HEK293 (cell line): Measurements from ENCODE around the gene ANO7.

Source experiments
- CTCF ChIA-PET: fragments of 350-600 bp; formaldehyde crosslinking; extraction: SDS; loops from one replicate; lab custom pipeline; 2021; ENCODE audit warnings: antibody characterized with exemption; lab: Yijun Ruan, JAX
- POLR2A ChIA-PET: fragments of 300-600 bp; formaldehyde crosslinking; extraction: SDS; loops from one replicate; lab custom pipeline; 2020; ENCODE audit warnings: antibody characterized with exemption, inconsistent platforms; lab: Yijun Ruan, JAX
- H3K27ac ChIP-seq: fragments of 200-500 bp; sonication (Bioruptor generic); 2 replicates; pipeline ENCODE4 v1.5.1; 2014; ENCODE audit warnings: low read depth, low read length, control low read depth, inconsistent platforms; ENCODE audit errors: extremely low read depth
- H3K36me3 ChIP-seq, 2 experiments: fragments of 200-500 bp in 1 of 2; sonication (Bioruptor generic) in 1 of 2; 1 replicate in 1 of 2; 2 replicates in 1 of 2; pipeline ENCODE4 v1.5.1; 2014 to 2017; ENCODE audit warnings: inconsistent platforms in 2 of 2, low read length in 2 of 2; ENCODE audit not compliant: control insufficient read depth in 2 of 2, insufficient read depth in 1 of 2
- H3K4me1 ChIP-seq: fragments of 200-500 bp; sonication (Bioruptor generic); 2 replicates; pipeline ENCODE4 v1.5.1; 2014; ENCODE audit warnings: mild to moderate bottlenecking, low read length, inconsistent platforms; ENCODE audit not compliant: control insufficient read depth, insufficient read depth
- H3K4me3 ChIP-seq: 2 replicates; pipeline ENCODE4 v1.5.1; 2011; ENCODE audit warnings: low read depth, mild to moderate bottlenecking, control low read depth, low read length, moderate library complexity
- H3K9me3 ChIP-seq: fragments of 200-500 bp; sonication (Bioruptor generic); 2 replicates; pipeline ENCODE4 v1.5.1; 2014; ENCODE audit warnings: low read depth, low read length, inconsistent platforms; ENCODE audit not compliant: control insufficient read depth, insufficient read depth
- HOXA7 ChIP-seq: sonication (generic); formaldehyde crosslinking; IDR thresholded peaks from 2 replicates; pipeline ENCODE4 v1.8.1; 2022; ENCODE audit warnings: missing genetic modification reagents, borderline replicate concordance
- HOXD13 ChIP-seq: sonication (generic); formaldehyde crosslinking; IDR thresholded peaks from 2 replicates; pipeline ENCODE4 v1.8.0; 2022; ENCODE audit warnings: missing genetic modification reagents, borderline replicate concordance
- REPIN1 ChIP-seq: fragments of 450-650 bp; formaldehyde crosslinking; IDR thresholded peaks from 2 replicates; pipeline ENCODE4 v1.5.1; 2017; ENCODE audit warnings: missing biosample characterization, missing genetic modification characterization, low read depth
- SCRT1 ChIP-seq: fragments of 450-650 bp; formaldehyde crosslinking; IDR thresholded peaks from 2 replicates; pipeline ENCODE4 v1.5.1; 2016; ENCODE audit warnings: missing biosample characterization, missing genetic modification characterization, borderline replicate concordance
- SP3 ChIP-seq: fragments of 450-650 bp; formaldehyde crosslinking; IDR thresholded peaks from 2 replicates; pipeline ENCODE4 v1.5.1; 2016; ENCODE audit warnings: missing biosample characterization, missing genetic modification characterization
- WT1 ChIP-seq: fragments of 450-650 bp; formaldehyde crosslinking; IDR thresholded peaks from 2 replicates; pipeline ENCODE4 v1.5.1; 2016; ENCODE audit warnings: missing biosample characterization, missing genetic modification characterization
- ZBTB17 ChIP-seq: fragments of 450-650 bp; formaldehyde crosslinking; IDR thresholded peaks from 2 replicates; pipeline ENCODE4 v1.5.1; 2016; ENCODE audit warnings: missing biosample characterization, missing genetic modification characterization
- ZBTB20 ChIP-seq: fragments of 450-650 bp; formaldehyde crosslinking; IDR thresholded peaks from 2 replicates; pipeline ENCODE4 v1.5.1; 2016; ENCODE audit warnings: missing biosample characterization, missing genetic modification characterization
- ZFP37 ChIP-seq: fragments of 450-650 bp; formaldehyde crosslinking; IDR thresholded peaks from 2 replicates; pipeline ENCODE4 v1.5.1; 2016; ENCODE audit warnings: missing biosample characterization, missing genetic modification characterization
- ZNF10 ChIP-seq: fragments of 450-650 bp; formaldehyde crosslinking; IDR thresholded peaks from 2 replicates; pipeline ENCODE4 v1.5.1; 2017; ENCODE audit warnings: missing biosample characterization, missing genetic modification characterization
- ZNF112 ChIP-seq: fragments of 450-650 bp; formaldehyde crosslinking; IDR thresholded peaks from 2 replicates; pipeline ENCODE4 v1.5.0; 2017; ENCODE audit warnings: missing biosample characterization, missing genetic modification characterization
- ZNF155 ChIP-seq: fragments of 450-650 bp; formaldehyde crosslinking; IDR thresholded peaks from 2 replicates; pipeline ENCODE4 v1.5.1; 2016; ENCODE audit warnings: missing biosample characterization, missing genetic modification characterization
- ZNF174 ChIP-seq: fragments of 450-650 bp; formaldehyde crosslinking; IDR thresholded peaks from 2 replicates; pipeline ENCODE4 v1.5.0; 2017; ENCODE audit warnings: missing biosample characterization, mild to moderate bottlenecking, missing genetic modification characterization
- ZNF302 ChIP-seq: fragments of 450-650 bp; formaldehyde crosslinking; IDR thresholded peaks from 2 replicates; pipeline ENCODE4 v1.5.1; 2016; ENCODE audit warnings: missing biosample characterization, missing genetic modification characterization, low read depth
- ZNF324 ChIP-seq: fragments of 450-650 bp; formaldehyde crosslinking; IDR thresholded peaks from 2 replicates; pipeline ENCODE4 v1.5.1; 2016; ENCODE audit warnings: missing biosample characterization, missing genetic modification characterization
- ZNF416 ChIP-seq: fragments of 450-650 bp; formaldehyde crosslinking; IDR thresholded peaks from 2 replicates; pipeline ENCODE4 v1.5.1; 2016; ENCODE audit warnings: missing biosample characterization, missing genetic modification characterization
- ZNF501 ChIP-seq: fragments of 450-650 bp; formaldehyde crosslinking; IDR thresholded peaks from 2 replicates; pipeline ENCODE4 v1.5.1; 2016; ENCODE audit warnings: missing biosample characterization, missing genetic modification characterization
- ZNF558 ChIP-seq: fragments of 450-650 bp; formaldehyde crosslinking; IDR thresholded peaks from 2 replicates; pipeline ENCODE4 v1.5.1; 2016; ENCODE audit warnings: missing biosample characterization, missing genetic modification characterization
- ZNF600 ChIP-seq: fragments of 450-650 bp; formaldehyde crosslinking; IDR thresholded peaks from 2 replicates; pipeline ENCODE4 v1.5.1; 2016; ENCODE audit warnings: missing biosample characterization, missing genetic modification characterization
- ZNF664 ChIP-seq: fragments of 450-650 bp; formaldehyde crosslinking; IDR thresholded peaks from 2 replicates; pipeline ENCODE4 v1.5.1; 2016; ENCODE audit warnings: missing biosample characterization, missing genetic modification characterization
- ZNF670 ChIP-seq: fragments of 450-650 bp; formaldehyde crosslinking; IDR thresholded peaks from 2 replicates; pipeline ENCODE4 v1.5.1; 2016; ENCODE audit warnings: missing biosample characterization, missing genetic modification characterization, low read depth
- ZNF677 ChIP-seq: fragments of 450-650 bp; IDR thresholded peaks from 2 replicates; pipeline ENCODE4 v1.5.0; 2018; ENCODE audit warnings: missing biosample characterization, mild to moderate bottlenecking, missing genetic modification characterization, moderate library complexity
- ZNF768 ChIP-seq: fragments of 450-650 bp; formaldehyde crosslinking; IDR thresholded peaks from 2 replicates; pipeline ENCODE4 v1.5.1; 2018; ENCODE audit warnings: missing biosample characterization, mild to moderate bottlenecking, missing genetic modification characterization
- ZNF791 ChIP-seq: fragments of 450-650 bp; formaldehyde crosslinking; IDR thresholded peaks from 2 replicates; pipeline ENCODE4 v1.5.1; 2016; ENCODE audit warnings: missing biosample characterization, missing genetic modification characterization
- ZNF837 ChIP-seq: fragments of 450-650 bp; formaldehyde crosslinking; IDR thresholded peaks from 2 replicates; pipeline ENCODE4 v1.5.1; 2016; ENCODE audit warnings: missing biosample characterization, missing genetic modification characterization
- ZNF843 ChIP-seq: fragments of 450-650 bp; formaldehyde crosslinking; IDR thresholded peaks from 2 replicates; pipeline ENCODE4 v1.5.1; 2016; ENCODE audit warnings: missing biosample characterization, missing genetic modification characterization
- TF ChIP-seq, protein P1 (sequence below): fragments of 450-650 bp; formaldehyde crosslinking; IDR thresholded peaks from 2 replicates; pipeline ENCODE4 v1.5.1; 2016; ENCODE audit warnings: missing biosample characterization, missing genetic modification characterization
- TF ChIP-seq, protein P2 (sequence below): fragments of 450-650 bp; formaldehyde crosslinking; IDR thresholded peaks from 2 replicates; pipeline ENCODE4 v1.5.1; 2016; ENCODE audit warnings: missing biosample characterization, missing genetic modification characterization, borderline replicate concordance
- TF ChIP-seq, protein P3 (sequence below): fragments of 450-650 bp; formaldehyde crosslinking; IDR thresholded peaks from 2 replicates; pipeline ENCODE4 v1.5.1; 2017; ENCODE audit warnings: missing biosample characterization, missing genetic modification characterization
- TF ChIP-seq, protein P4 (sequence below): fragments of 450-650 bp; formaldehyde crosslinking; optimal IDR thresholded peaks from 2 replicates; pipeline ENCODE3; 2016; ENCODE audit warnings: missing biosample characterization, mild to moderate bottlenecking, missing genetic modification characterization

The ANO7 gene

DNA sequence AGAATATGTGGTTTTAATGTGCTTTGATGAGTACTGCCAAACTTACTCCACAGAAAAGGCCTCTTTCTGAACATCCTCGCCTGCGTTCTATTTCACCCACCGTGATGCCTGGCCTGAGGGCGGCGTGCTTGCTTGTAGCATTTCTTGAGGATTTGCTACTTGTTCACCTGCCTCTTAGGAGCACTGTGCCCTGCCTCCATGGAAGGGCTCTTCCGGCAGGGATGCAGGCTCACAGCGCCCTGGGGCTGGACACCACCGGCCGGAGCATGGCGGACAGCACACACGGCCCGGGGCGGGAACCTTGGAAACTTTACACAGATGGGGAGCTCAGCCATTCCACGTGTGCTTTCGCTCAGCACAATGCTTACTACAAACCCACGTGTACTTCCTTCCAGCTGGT, 37.1 kb downstream of the ANO7 start:
- no peak overlapping the region for H3K27ac ChIP-seq
- TF ChIP-seq SCRT1, result no peak
- TF ChIP-seq ZNF677 (tag by site-specific recombination), result no peak
- TF ChIP-seq ZNF112 (tag by site-specific recombination), result no peak
- no peak for TF ChIP-seq ZNF837 (tag by site-specific recombination)
- no peak for TF ChIP-seq ZNF843 (tag by site-specific recombination)
- TF ChIP-seq ZNF664 (tag by site-specific recombination), result no peak
- TF ChIP-seq ZNF670 (tag by site-specific recombination), result no peak
- no peak for TF ChIP-seq ZNF302 (tag by site-specific recombination)
- TF ChIP-seq ZNF174 (tag by site-specific recombination), result no peak
- TF ChIP-seq ZNF768 (tag by site-specific recombination), result no peak
- TF ChIP-seq, protein P1, sequence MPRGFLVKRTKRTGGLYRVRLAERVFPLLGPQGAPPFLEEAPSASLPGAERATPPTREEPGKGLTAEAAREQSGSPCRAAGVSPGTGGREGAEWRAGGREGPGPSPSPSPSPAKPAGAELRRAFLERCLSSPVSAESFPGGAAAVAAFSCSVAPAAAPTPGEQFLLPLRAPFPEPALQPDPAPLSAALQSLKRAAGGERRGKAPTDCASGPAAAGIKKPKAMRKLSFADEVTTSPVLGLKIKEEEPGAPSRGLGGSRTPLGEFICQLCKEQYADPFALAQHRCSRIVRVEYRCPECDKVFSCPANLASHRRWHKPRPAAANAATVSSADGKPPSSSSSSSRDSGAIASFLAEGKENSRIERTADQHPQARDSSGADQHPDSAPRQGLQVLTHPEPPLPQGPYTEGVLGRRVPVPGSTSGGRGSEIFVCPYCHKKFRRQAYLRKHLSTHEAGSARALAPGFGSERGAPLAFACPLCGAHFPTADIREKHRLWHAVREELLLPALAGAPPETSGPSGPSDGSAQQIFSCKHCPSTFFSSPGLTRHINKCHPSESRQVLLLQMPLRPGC (tag by site-specific recombination), result no peak
- no peak for TF ChIP-seq ZNF10 (tag by site-specific recombination)
- TF ChIP-seq ZNF600, result no peak
- TF ChIP-seq ZFP37, result no peak
- TF ChIP-seq, protein P2, sequence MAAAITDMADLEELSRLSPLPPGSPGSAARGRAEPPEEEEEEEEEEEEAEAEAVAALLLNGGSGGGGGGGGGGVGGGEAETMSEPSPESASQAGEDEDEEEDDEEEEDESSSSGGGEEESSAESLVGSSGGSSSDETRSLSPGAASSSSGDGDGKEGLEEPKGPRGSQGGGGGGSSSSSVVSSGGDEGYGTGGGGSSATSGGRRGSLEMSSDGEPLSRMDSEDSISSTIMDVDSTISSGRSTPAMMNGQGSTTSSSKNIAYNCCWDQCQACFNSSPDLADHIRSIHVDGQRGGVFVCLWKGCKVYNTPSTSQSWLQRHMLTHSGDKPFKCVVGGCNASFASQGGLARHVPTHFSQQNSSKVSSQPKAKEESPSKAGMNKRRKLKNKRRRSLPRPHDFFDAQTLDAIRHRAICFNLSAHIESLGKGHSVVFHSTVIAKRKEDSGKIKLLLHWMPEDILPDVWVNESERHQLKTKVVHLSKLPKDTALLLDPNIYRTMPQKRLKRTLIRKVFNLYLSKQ, result no peak
- TF ChIP-seq ZNF155, result no peak
- no peak for TF ChIP-seq ZNF791 (tag by site-specific recombination)
- TF ChIP-seq, protein P3, sequence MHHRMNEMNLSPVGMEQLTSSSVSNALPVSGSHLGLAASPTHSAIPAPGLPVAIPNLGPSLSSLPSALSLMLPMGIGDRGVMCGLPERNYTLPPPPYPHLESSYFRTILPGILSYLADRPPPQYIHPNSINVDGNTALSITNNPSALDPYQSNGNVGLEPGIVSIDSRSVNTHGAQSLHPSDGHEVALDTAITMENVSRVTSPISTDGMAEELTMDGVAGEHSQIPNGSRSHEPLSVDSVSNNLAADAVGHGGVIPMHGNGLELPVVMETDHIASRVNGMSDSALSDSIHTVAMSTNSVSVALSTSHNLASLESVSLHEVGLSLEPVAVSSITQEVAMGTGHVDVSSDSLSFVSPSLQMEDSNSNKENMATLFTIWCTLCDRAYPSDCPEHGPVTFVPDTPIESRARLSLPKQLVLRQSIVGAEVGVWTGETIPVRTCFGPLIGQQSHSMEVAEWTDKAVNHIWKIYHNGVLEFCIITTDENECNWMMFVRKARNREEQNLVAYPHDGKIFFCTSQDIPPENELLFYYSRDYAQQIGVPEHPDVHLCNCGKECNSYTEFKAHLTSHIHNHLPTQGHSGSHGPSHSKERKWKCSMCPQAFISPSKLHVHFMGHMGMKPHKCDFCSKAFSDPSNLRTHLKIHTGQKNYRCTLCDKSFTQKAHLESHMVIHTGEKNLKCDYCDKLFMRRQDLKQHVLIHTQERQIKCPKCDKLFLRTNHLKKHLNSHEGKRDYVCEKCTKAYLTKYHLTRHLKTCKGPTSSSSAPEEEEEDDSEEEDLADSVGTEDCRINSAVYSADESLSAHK (tag by site-specific recombination), result no peak
- TF ChIP-seq HOXA7 (CRISPR knock-in tag), result no peak
- TF ChIP-seq, protein P4, sequence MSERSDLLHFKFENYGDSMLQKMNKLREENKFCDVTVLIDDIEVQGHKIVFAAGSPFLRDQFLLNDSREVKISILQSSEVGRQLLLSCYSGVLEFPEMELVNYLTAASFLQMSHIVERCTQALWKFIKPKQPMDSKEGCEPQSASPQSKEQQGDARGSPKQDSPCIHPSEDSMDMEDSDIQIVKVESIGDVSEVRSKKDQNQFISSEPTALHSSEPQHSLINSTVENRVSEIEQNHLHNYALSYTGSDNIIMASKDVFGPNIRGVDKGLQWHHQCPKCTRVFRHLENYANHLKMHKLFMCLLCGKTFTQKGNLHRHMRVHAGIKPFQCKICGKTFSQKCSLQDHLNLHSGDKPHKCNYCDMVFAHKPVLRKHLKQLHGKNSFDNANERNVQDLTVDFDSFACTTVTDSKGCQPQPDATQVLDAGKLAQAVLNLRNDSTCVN, result no peak
- H3K4me1 ChIP-seq, result no peaks in the 10 kb centered on the region
- no peaks in the 10 kb centered on the region for H3K9me3 ChIP-seq
- POLR2A ChIA-PET, result interaction anchor here (1.1 kb wide), 1 partner anchor 25 kb away, joined by 3 read pairs; no protein-coding TSS in a partner anchor
- no peak overlapping the region for H3K4me3 ChIP-seq
- H3K36me3 ChIP-seq, result peaks cover 3 to 54% of the 10 kb centered on the region in 2 experiments; a peak in 2 of 3 replicates
- CTCF ChIA-PET, result interaction anchor here (0.5 kb wide), 1 partner anchor 434 kb away, joined by 3 read pairs; no protein-coding TSS in a partner anchor

DNA sequence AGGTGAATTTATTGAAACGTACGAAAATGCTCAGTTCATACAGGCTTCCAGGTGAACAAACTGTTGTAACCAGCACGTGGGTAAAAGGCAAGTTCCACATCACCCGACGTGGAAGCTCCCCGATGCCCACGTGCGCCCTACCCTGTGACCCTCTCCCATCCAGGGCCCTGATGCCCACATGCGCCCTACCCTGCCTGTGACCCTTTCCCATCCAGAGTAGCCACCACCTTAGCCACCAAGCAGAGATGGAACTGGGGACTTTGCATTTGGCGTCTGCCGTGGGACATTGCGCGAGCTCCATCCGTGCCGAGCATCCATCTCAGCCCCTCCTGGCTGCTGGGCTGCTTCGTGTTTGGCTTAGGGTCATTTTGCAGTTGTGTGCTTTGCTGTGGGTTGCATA, 37.5 kb downstream of the ANO7 start:
- no peaks in the 10 kb centered on the region for H3K4me1 ChIP-seq
- no peak overlapping the region for H3K4me3 ChIP-seq
- ChIA-PET CTCF (no interaction called here), POLR2A (no interaction called here)
- no peaks in the 10 kb centered on the region for H3K9me3 ChIP-seq
- H3K27ac ChIP-seq, result no peak overlapping the region
- H3K36me3 ChIP-seq, result peaks cover 8 to 58% of the 10 kb centered on the region in 2 experiments; a peak in 2 of 3 replicates
- TF ChIP-seq ZNF843 (tag by site-specific recombination) (no peak), WT1 (no peak), SP3 (tag by site-specific recombination) (no peak), ZNF501 (no peak), HOXD13 (CRISPR knock-in tag) (no peak), ZNF558 (tag by site-specific recombination) (no peak), REPIN1 (tag by site-specific recombination) (no peak), ZNF416 (tag by site-specific recombination) (no peak), ZNF324 (tag by site-specific recombination) (no peak), ZBTB20 (no peak), ZBTB17 (tag by site-specific recombination) (no peak)
